Endothelial cell of umbilical vein (primary cell): ENCODE measurements around the gene DMXL1. TPM values are rescaled to one million over a fixed set of nuclear protein-coding genes. Genes with fewer than 3 reads are reported as not detected.

Experiments used
- BruUV-seq: library from RNA; stranded (reverse); fragments of 400-500 nt; replicated peaks from 2 replicates; lab custom pipeline; 2021; lab: Mats Ljungman, UMichigan
- CTCF ChIA-PET: fragments of 300-600, 350-600 bp; sonication (Branson Sonifier 250); formaldehyde crosslinking; loops from one replicate; lab custom pipeline; 2021; ENCODE audit warnings: antibody characterized with exemption, inconsistent platforms; lab: Charles Lee
- POLR2A ChIA-PET: fragments of 300-600, 350-600 bp; sonication (Branson Sonifier 250); formaldehyde crosslinking; loops from one replicate; lab custom pipeline; 2021; ENCODE audit warnings: antibody characterized with exemption, inconsistent platforms; lab: Charles Lee
- DNase-seq: peaks from one replicate; pipeline ENCODE4 v3.0.0-alpha.2; 2011; ENCODE audit warnings: low read depth, low spot score
- FAIRE-seq: peaks from 2 replicates; lab custom pipeline; 2011; peaks lifted over from hg19 to GRCh38; lab: Jason Lieb, UNC
- H2AFZ ChIP-seq: 2 replicates; pipeline ENCODE4 v1.6.0; 2012; ENCODE audit warnings: low read depth, low read length, control low read depth, inconsistent platforms
- H3K27ac ChIP-seq: 2 replicates; pipeline ENCODE4 v1.5.1; 2011; ENCODE audit warnings: low read depth, mild to moderate bottlenecking, control low read depth, low read length, moderate library complexity; ENCODE audit not compliant: insufficient read depth
- H3K27me3 ChIP-seq, 2 experiments: 2 replicates each; pipeline versions ENCODE4 v1.6.0 to v1.6.1; 2011; ENCODE audit warnings: low read length in 2 of 2, mixed read lengths in 1 of 2; ENCODE audit not compliant: control insufficient read depth in 2 of 2, insufficient read depth in 2 of 2
- H3K36me3 ChIP-seq, 2 experiments: 2 replicates in 1 of 2; 3 replicates in 1 of 2; pipeline ENCODE4 v1.5.1; 2011; ENCODE audit warnings: low read length in 2 of 2, mild to moderate bottlenecking in 1 of 2, moderate library complexity in 1 of 2; ENCODE audit not compliant: control insufficient read depth in 2 of 2, insufficient read depth in 2 of 2; ENCODE audit errors: extremely low read depth in 1 of 2
- H3K4me1 ChIP-seq: 3 replicates; pipeline ENCODE4 v1.5.1; 2011; ENCODE audit warnings: mild to moderate bottlenecking, low read length; ENCODE audit not compliant: control insufficient read depth, insufficient read depth; ENCODE audit errors: extremely low read depth
- H3K4me2 ChIP-seq: 2 replicates; pipeline ENCODE4 v1.6.1; 2011; ENCODE audit warnings: low read length, control low read depth, mixed read lengths; ENCODE audit not compliant: insufficient read depth
- H3K4me3 ChIP-seq, 3 experiments: fragments of 200-600 bp in 1 of 3; sonication (generic), shearing (Covaris generic) in 1 of 3; replicated peaks in 1 of 3; 2 replicates each; pipeline ENCODE4 v1.5.1; 2011 to 2016; ENCODE audit warnings: control low read depth in 3 of 3, low read length in 3 of 3, mild to moderate bottlenecking in 2 of 3, inconsistent platforms in 1 of 3, low read depth in 1 of 3, moderate library complexity in 1 of 3; ENCODE audit not compliant: insufficient read depth in 1 of 3
- H3K79me2 ChIP-seq: 2 replicates; pipeline ENCODE4 v1.6.0; 2012; ENCODE audit warnings: low read length, inconsistent platforms; ENCODE audit not compliant: control insufficient read depth, insufficient read depth
- H3K9ac ChIP-seq: replicated peaks from 2 replicates; pipeline ENCODE3; 2011; ENCODE audit warnings: low read length, control low read depth; ENCODE audit not compliant: insufficient read depth; ENCODE audit errors: extremely low read depth
- H3K9me1 ChIP-seq: replicated peaks from 3 replicates; pipeline ENCODE4 v1.6.0; 2011; ENCODE audit warnings: mild to moderate bottlenecking, low read length; ENCODE audit not compliant: control insufficient read depth, insufficient read depth; ENCODE audit errors: extremely low read depth
- H3K9me3 ChIP-seq: replicated peaks from 2 replicates; pipeline ENCODE4 v1.5.1; 2012; ENCODE audit warnings: low read length, inconsistent platforms; ENCODE audit not compliant: control insufficient read depth, insufficient read depth
- H4K20me1 ChIP-seq: replicated peaks from 2 replicates; pipeline ENCODE3; 2011; ENCODE audit warnings: mild to moderate bottlenecking, low read length; ENCODE audit not compliant: control insufficient read depth, insufficient read depth; ENCODE audit errors: extremely low read depth
- CTCF ChIP-seq, 2 donors: IDR thresholded peaks; 1 replicate in 1 of 2; 2 replicates in 1 of 2; pipeline ENCODE4 v1.5.1; 2011; ENCODE audit warnings: low read length in 2 of 2, mild to moderate bottlenecking in 2 of 2, moderate library complexity in 2 of 2, control low read depth in 1 of 2, inconsistent platforms in 1 of 2, low read depth in 1 of 2; ENCODE audit not compliant: insufficient read depth in 1 of 2; ENCODE audit errors: extremely low read depth in 1 of 2
- EZH2 ChIP-seq: IDR thresholded peaks from 2 replicates; pipeline ENCODE4 v1.6.1; 2012; ENCODE audit warnings: borderline replicate concordance, low read depth, mild to moderate bottlenecking, moderate library complexity, low read length, inconsistent platforms; ENCODE audit not compliant: severe bottlenecking
- FOS ChIP-seq: IDR thresholded peaks from 2 replicates; pipeline ENCODE4 v1.6.1; 2011; ENCODE audit warnings: mild to moderate bottlenecking, low read length, moderate library complexity, borderline replicate concordance; ENCODE audit not compliant: insufficient read depth
- GATA2 ChIP-seq: IDR thresholded peaks from 2 replicates; pipeline ENCODE4 v1.7.0; 2011; ENCODE audit warnings: low read depth, mild to moderate bottlenecking, moderate library complexity, mixed read lengths, low read length; ENCODE audit not compliant: insufficient read length, insufficient read depth
- JUN ChIP-seq: IDR thresholded peaks from 2 replicates; pipeline ENCODE4 v1.6.1; 2011; ENCODE audit warnings: borderline replicate concordance, low read depth; ENCODE audit not compliant: insufficient read length, insufficient read depth
- MAX ChIP-seq: IDR thresholded peaks from 2 replicates; pipeline ENCODE4 v1.6.1; 2011; ENCODE audit not compliant: insufficient read depth, insufficient read length
- MYC ChIP-seq: IDR thresholded peaks from one replicate; pipeline ENCODE4 v1.6.1; 2011; ENCODE audit warnings: mild to moderate bottlenecking, low read depth, low read length
- POLR2A ChIP-seq: IDR thresholded peaks from 2 replicates; pipeline ENCODE4 v1.6.1; 2012; ENCODE audit warnings: low read depth, mild to moderate bottlenecking, control low read depth, low read length
- POLR2AphosphoS5 ChIP-seq: IDR thresholded peaks from 2 replicates; pipeline ENCODE4 v1.6.1; 2012; ENCODE audit warnings: low read depth, mild to moderate bottlenecking, control low read depth, low read length, moderate library complexity; ENCODE audit not compliant: insufficient read depth
- dilution Hi-C: fragments of 300-500 bp; cut with MboI; formaldehyde crosslinking; loops from one replicate; pipeline ENCODE4 v1.15.0; 2019; ENCODE audit warnings: low sequenced_read_pairs; ENCODE audit not compliant: extremely low pct_ligation_motif_present
- intact Hi-C: fragments of 100-400 bp; cut with micrococcal nuclease; formaldehyde crosslinking; loops from one replicate; pipeline ENCODE4 v1.10.0; 2022
- polyA plus RNA-seq, 4 experiments: library from polyadenylated mRNA; depleted of rRNA in 3 of 4; stranded (reverse) in 3 of 4; unstranded in 1 of 4; fragments of >200 nt; gene quantifications; 2 replicates each; pipeline versions ENCODE4 v1.2.1 to v1.2.3, GENCODE V29; 2011 to 2012; ENCODE audit warnings: missing spikeins in 1 of 4
- total RNA-seq: library from RNA; stranded (reverse); gene quantifications from 2 replicates; pipeline ENCODE4 v1.2.3, GENCODE V29; 2021

Gene DMXL1
- total and polyA plus RNA-seq, 2 donors (not counting 3 experiments of a cell fraction or from before 2014, with no cell fraction given): 5.4 to 24.7 TPM

GRCh38 chr5:119049824-119050449, 20.9 kb upstream of the DMXL1 start:
- dilution Hi-C loops: no loop called here
- DNase-seq: no peak
- H3K9ac ChIP-seq: no peak overlapping the region

More at GRCh38 chr5:119049824-119050449, 20.9 kb upstream of the DMXL1 start:
- Histone ChIP-seq H3K4me2 (no peak overlapping the region), H4K20me1 (no peaks in the 10 kb centered on the region), H3K27ac (no peak overlapping the region), H3K36me3 (no peaks in the 10 kb centered on the region), H3K4me3 (no peak overlapping the region), H3K9me1 (no peaks in the 10 kb centered on the region), H3K27me3 (no peaks in the 10 kb centered on the region), H2AFZ (no peak overlapping the region), H3K79me2 (no peaks in the 10 kb centered on the region), H3K4me1 (no peaks in the 10 kb centered on the region), H3K9me3 (no peaks in the 10 kb centered on the region)
- no TSS peak for BruUV-seq
- intact Hi-C loops: no loop called here
- ChIA-PET CTCF (interaction anchor here (0.7 to 1.5 kb wide), 2 partner anchors 10 to 421 kb away, joined by 3 read pairs; no protein-coding TSS in a partner anchor), POLR2A (no interaction called here)
- no peak for TF ChIP-seq POLR2AphosphoS5
- TF ChIP-seq POLR2A: no peak
- TF ChIP-seq EZH2: no peak
- TF ChIP-seq MYC: no peak
- TF ChIP-seq MAX: no peak
- TF ChIP-seq CTCF (IDR thresholded peaks at IDR 0.05; ENCODE audit: extremely low read depth in 1 of 2, insufficient read depth in 1 of 2, low read depth in 1 of 2, low read length in 2 of 2): no peak
- no peak for TF ChIP-seq FOS
- TF ChIP-seq JUN: no peak
- no peak for TF ChIP-seq GATA2
- FAIRE-seq: no peak
